Fibroblast of lung (primary cell): Measurements from ENCODE around the gene GRIA1. TPM values are rescaled to one million over a fixed set of nuclear protein-coding genes. Genes with fewer than 3 reads are reported as not detected.

Experiments used
- DNase-seq, 2 donors: peaks; one replicate each; pipeline versions ENCODE4 v3.0.0 to v3.0.0-alpha.2; 2010; ENCODE audit warnings: low read depth in 2 of 2
- H2AFZ ChIP-seq: 2 replicates; pipeline ENCODE4 v1.5.1; 2012; ENCODE audit warnings: low read length, control low read depth, inconsistent platforms
- H3K27ac ChIP-seq: 2 replicates; pipeline ENCODE4 v1.5.1; 2011; ENCODE audit warnings: low read length, control low read depth; ENCODE audit not compliant: insufficient read depth
- H3K27me3 ChIP-seq: 2 replicates; pipeline ENCODE4 v1.5.1; 2011; ENCODE audit warnings: mild to moderate bottlenecking, low read length; ENCODE audit not compliant: control insufficient read depth, insufficient read depth
- H3K36me3 ChIP-seq: 2 replicates; pipeline ENCODE4 v1.5.1; 2011; ENCODE audit warnings: low read length; ENCODE audit not compliant: control insufficient read depth, insufficient read depth
- H3K4me1 ChIP-seq: 2 replicates; pipeline ENCODE4 v1.5.1; 2011; ENCODE audit warnings: low read length; ENCODE audit not compliant: control insufficient read depth, insufficient read depth; ENCODE audit errors: extremely low read depth
- H3K4me2 ChIP-seq: 2 replicates; pipeline ENCODE4 v1.5.1; 2011; ENCODE audit warnings: low read length, control low read depth; ENCODE audit not compliant: insufficient read depth; ENCODE audit errors: extremely low read depth
- H3K4me3 ChIP-seq, 4 experiments: fragments of 200-600 bp in 1 of 4; sonication (generic) in 1 of 4; replicated peaks in 1 of 4; 2 replicates each; pipeline ENCODE4 v1.5.1; 2011 to 2016; ENCODE audit warnings: low read length in 4 of 4, low read depth in 3 of 4, mild to moderate bottlenecking in 3 of 4, control low read depth in 2 of 4, inconsistent platforms in 1 of 4, mixed read lengths in 1 of 4; ENCODE audit not compliant: insufficient read depth in 1 of 4; ENCODE audit errors: control extremely low read depth in 1 of 4
- H3K79me2 ChIP-seq: 2 replicates; pipeline ENCODE4 v1.5.1; 2012; ENCODE audit warnings: mild to moderate bottlenecking, low read length, inconsistent platforms; ENCODE audit not compliant: control insufficient read depth, insufficient read depth
- H3K9ac ChIP-seq: 2 replicates; pipeline ENCODE4 v1.5.1; 2011; ENCODE audit warnings: mild to moderate bottlenecking, low read length, control low read depth; ENCODE audit not compliant: insufficient read depth
- H3K9me3 ChIP-seq: 2 replicates; pipeline ENCODE4 v1.5.1; 2012; ENCODE audit warnings: low read depth, low read length; ENCODE audit not compliant: control insufficient read depth, insufficient read depth
- H4K20me1 ChIP-seq: 2 replicates; pipeline ENCODE4 v1.5.1; 2011; ENCODE audit warnings: low read length; ENCODE audit not compliant: control insufficient read depth, insufficient read depth; ENCODE audit errors: extremely low read depth
- CTCF ChIP-seq, 2 donors: IDR thresholded peaks in 1 of 2; conservative IDR thresholded peaks in 1 of 2; 1 replicate in 1 of 2; 2 replicates in 1 of 2; pipeline ENCODE4 v1.5.1; 2011 to 2012; ENCODE audit warnings: low read length in 2 of 2, control low read depth in 1 of 2, inconsistent platforms in 1 of 2, low read depth in 1 of 2, mild to moderate bottlenecking in 1 of 2
- EZH2 ChIP-seq: IDR thresholded peaks from 2 replicates; pipeline ENCODE4 v1.5.1; 2012; ENCODE audit warnings: low read length, control low read depth, mild to moderate bottlenecking; ENCODE audit errors: missing control alignments
- polyA plus RNA-seq, 2 donors: library from polyadenylated mRNA; depleted of rRNA in 1 of 2; stranded (reverse) in 1 of 2; unstranded in 1 of 2; fragments of >200 nt; gene quantifications; 2 replicates each; pipeline ENCODE4 v1.2.1, GENCODE V29; 2011 to 2012; ENCODE audit warnings: missing spikeins in 1 of 2
- total RNA-seq: library from RNA; depleted of rRNA; stranded (reverse); fragments of >200 nt; gene quantifications from 2 replicates; pipeline ENCODE4 v1.2.1, GENCODE V29; 2014

Gene GRIA1
- total and polyA plus RNA-seq, 2 donors (not counting 1 experiment from before 2014, with no cell fraction given): 2.0 to 4.5 TPM

DNA sequence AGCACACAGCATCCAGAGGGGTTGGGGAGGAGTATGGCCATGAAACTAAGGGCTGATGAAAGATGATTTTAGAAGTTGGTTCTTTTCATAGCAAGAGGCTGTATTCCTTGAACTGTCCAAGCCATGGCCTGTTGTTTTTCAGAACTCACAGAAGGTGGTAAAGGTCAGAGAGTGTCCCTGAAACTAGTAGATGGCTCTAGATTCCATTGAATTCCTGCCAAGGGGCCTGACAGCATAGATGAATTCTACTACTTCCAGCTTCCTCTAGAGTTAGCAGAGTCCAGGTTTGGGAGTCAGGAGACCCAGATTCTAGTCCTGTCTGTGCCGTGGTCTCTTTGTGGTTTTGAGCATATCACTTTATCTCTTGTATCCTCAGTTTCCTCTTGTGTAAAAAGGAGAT lies 101.6 kb downstream of the GRIA1 start:
- Histone ChIP-seq H3K79me2 (no peaks in the 10 kb centered on the region), H2AFZ (no peak overlapping the region), H4K20me1 (no peaks in the 10 kb centered on the region), H3K27me3 (no peaks in the 10 kb centered on the region), H3K4me3 (no peak overlapping the region), H3K4me1 (no peaks in the 10 kb centered on the region), H3K4me2 (no peak overlapping the region), H3K27ac (no peak overlapping the region), H3K9me3 (no peaks in the 10 kb centered on the region), H3K9ac (no peak overlapping the region), H3K36me3 (no peaks in the 10 kb centered on the region)
- DNase-seq: no peak
- no peak for TF ChIP-seq EZH2
- no peak for TF ChIP-seq CTCF (conservative IDR thresholded peaks at IDR 0.05 in 1 of 2, IDR thresholded peaks at IDR 0.05 in 1 of 2; ENCODE audit: low read depth in 1 of 2, low read length in 2 of 2)

- TF ChIP-seq EZH2: no peak
- no peak for TF ChIP-seq CTCF (conservative IDR thresholded peaks at IDR 0.05 in 1 of 2, IDR thresholded peaks at IDR 0.05 in 1 of 2; ENCODE audit: low read depth in 1 of 2, low read length in 2 of 2)
- Histone ChIP-seq H4K20me1 (no peaks in the 10 kb centered on the region), H3K79me2 (no peaks in the 10 kb centered on the region), H3K27me3 (no peaks in the 10 kb centered on the region), H3K9ac (no peak overlapping the region), H2AFZ (no peak overlapping the region), H3K27ac (no peak overlapping the region), H3K4me1 (no peaks in the 10 kb centered on the region), H3K4me3 (no peak overlapping the region), H3K9me3 (no peaks in the 10 kb centered on the region), H3K4me2 (no peak overlapping the region), H3K36me3 (no peaks in the 10 kb centered on the region)
- no peak for DNase-seq
These were observed 104.3 kb downstream of the GRIA1 start for GRCh38 chr5:153594785-153595184.

GRCh38 chr5:153598099-153598498 lies 107.6 kb downstream of the GRIA1 start:
- Histone ChIP-seq H3K27ac (no peak overlapping the region), H2AFZ (no peak overlapping the region), H3K4me1 (no peaks in the 10 kb centered on the region), H3K27me3 (no peaks in the 10 kb centered on the region), H3K4me2 (no peak overlapping the region), H3K9ac (no peak overlapping the region), H3K79me2 (no peaks in the 10 kb centered on the region), H4K20me1 (no peaks in the 10 kb centered on the region), H3K36me3 (no peaks in the 10 kb centered on the region), H3K4me3 (no peak overlapping the region), H3K9me3 (no peaks in the 10 kb centered on the region)
- DNase-seq: no peak
- TF ChIP-seq CTCF (conservative IDR thresholded peaks at IDR 0.05 in 1 of 2, IDR thresholded peaks at IDR 0.05 in 1 of 2; ENCODE audit: low read depth in 1 of 2, low read length in 2 of 2) (no peak), EZH2 (no peak)
